ENCODE measurements around the gene SPSB2. TPM values are rescaled to one million over a fixed set of nuclear protein-coding genes. Genes with fewer than 3 reads are reported as not detected.

The SPSB2 gene
- total RNA-seq, 2 donors from 2014 or later = 9.2 to 19.1 TPM

GRCh38 chr12:6869049-6870021, 3.8 kb downstream of the SPSB2 start:
- ATAC-seq (ENCODE audit: insufficient number of reproducible peaks, low FRiP score, low read depth) (no peak), DNase-seq (ENCODE audit: low spot score) (no peak)
- TF ChIP-seq, protein P1, sequence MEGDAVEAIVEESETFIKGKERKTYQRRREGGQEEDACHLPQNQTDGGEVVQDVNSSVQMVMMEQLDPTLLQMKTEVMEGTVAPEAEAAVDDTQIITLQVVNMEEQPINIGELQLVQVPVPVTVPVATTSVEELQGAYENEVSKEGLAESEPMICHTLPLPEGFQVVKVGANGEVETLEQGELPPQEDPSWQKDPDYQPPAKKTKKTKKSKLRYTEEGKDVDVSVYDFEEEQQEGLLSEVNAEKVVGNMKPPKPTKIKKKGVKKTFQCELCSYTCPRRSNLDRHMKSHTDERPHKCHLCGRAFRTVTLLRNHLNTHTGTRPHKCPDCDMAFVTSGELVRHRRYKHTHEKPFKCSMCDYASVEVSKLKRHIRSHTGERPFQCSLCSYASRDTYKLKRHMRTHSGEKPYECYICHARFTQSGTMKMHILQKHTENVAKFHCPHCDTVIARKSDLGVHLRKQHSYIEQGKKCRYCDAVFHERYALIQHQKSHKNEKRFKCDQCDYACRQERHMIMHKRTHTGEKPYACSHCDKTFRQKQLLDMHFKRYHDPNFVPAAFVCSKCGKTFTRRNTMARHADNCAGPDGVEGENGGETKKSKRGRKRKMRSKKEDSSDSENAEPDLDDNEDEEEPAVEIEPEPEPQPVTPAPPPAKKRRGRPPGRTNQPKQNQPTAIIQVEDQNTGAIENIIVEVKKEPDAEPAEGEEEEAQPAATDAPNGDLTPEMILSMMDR (IDR thresholded peaks at IDR 0.05) = peak; percentile 95
- H3K27ac ChIP-seq = peak overlapping the region; percentile 30 to 98
- no peaks in the 10 kb centered on the region for H3K9me3 ChIP-seq
- peak overlapping the region; percentile 99 for H3K4me3 ChIP-seq
- no peaks in the 10 kb centered on the region for H3K27me3 ChIP-seq (replicated peaks; ENCODE audit: insufficient read depth)
- H3K4me1 ChIP-seq (ENCODE audit: control insufficient read depth in 1 of 2, low read depth in 2 of 2) = peaks cover 33 to 46% of the 10 kb centered on the region in 2 donors
- H3K36me3 ChIP-seq = peaks cover 13% of the 10 kb centered on the region

DNA sequence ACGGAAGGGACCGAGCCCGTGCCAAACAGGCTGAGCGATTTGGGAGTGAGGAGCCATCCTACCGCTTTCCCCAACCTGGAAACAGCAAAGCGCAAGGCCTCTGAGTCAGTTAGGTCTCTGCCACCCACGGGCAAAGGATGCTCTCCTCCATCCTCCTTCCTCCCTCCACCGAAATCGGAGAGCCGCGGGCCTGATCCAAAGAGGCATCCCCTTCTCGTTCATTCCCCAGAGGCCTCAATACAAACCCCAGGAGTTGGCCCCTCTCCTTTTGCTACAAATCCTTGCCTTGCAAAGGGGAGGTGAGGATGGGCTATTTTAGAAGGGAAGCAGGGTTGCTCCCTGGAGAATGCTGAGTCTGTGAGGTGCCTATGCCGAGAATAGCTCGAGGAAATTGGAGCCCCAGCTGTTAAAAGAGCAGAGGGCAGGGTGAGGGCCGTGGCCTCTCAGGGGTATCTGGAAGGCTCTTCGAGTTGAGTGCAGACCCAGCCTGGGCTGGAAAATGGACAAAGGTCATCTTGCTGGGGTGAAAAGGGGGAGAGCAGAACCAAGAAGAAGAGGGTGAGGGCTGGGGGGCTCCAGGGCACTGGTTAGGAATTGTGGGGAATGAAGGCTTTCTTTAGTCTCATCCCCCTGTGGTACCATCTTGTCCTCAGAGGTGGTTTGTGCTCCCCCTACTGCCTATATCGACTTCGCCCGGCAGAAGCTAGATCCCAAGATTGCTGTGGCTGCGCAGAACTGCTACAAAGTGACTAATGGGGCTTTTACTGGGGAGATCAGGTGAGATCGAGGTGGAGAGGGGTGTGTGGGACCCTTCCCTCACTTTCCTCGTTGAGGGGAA, 4.7 kb downstream of the SPSB2 start:
- TF ChIP-seq, protein P1 (IDR thresholded peaks at IDR 0.05) = no peak
- Histone ChIP-seq H3K27ac (peak overlapping the region; percentile 88 to 98), H3K9me3 (no peaks in the 10 kb centered on the region), H3K4me3 (peak overlapping the region; percentile 99), H3K4me1 (ENCODE audit: control insufficient read depth in 1 of 2, low read depth in 2 of 2) (peaks cover 28 to 44% of the 10 kb centered on the region in 2 donors), H3K36me3 (peaks cover 22% of the 10 kb centered on the region), H3K27me3 (replicated peaks; ENCODE audit: insufficient read depth) (no peaks in the 10 kb centered on the region)
- ATAC-seq (ENCODE audit: insufficient number of reproducible peaks, low FRiP score, low read depth) (no peak), DNase-seq (ENCODE audit: low spot score) (no peak)

DNA sequence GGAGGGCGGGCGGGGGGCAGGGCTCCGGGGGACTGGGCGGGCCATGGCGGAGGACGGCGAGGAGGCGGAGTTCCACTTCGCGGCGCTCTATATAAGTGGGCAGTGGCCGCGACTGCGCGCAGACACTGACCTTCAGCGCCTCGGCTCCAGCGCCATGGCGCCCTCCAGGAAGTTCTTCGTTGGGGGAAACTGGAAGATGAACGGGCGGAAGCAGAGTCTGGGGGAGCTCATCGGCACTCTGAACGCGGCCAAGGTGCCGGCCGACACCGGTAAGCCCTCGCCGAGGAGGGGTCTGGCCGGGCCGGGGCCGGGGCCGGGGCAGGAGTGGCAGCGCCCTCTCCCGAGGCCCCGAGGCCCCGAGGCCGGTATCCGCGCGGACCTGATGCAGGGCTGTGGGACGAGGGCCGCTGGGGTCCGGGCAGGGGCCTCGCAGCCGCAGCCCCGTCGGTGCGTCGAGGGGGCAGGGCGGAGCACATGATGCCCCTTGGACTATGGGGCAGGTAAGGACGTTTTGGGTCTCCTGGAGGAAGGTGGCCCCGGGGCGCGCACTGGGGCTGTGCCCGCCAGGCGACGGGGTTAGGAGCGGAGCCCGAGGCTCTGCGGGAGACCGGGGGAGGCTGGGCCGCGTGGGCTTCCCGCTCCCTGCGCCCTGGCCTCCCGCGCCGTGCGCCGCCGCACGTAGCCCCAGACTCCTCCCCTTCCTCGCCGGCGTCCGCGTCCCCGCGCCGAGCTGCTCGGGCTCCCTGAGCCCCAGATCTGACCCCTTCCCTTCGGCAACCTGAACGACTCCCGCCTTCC, 5.5 kb downstream of the SPSB2 start, which contains the start of gene TPI1:
TPI1 (plus strand) TSS at position 119 of the 798 bp plus-strand sequence; CDS start at position 155, 36 bp downstream.
- DNase-seq (ENCODE audit: low spot score) = no peak
- Histone ChIP-seq H3K36me3 (peaks cover 29% of the 10 kb centered on the region), H3K27ac (peak within 1 kb of the TSS; percentile 97 to 98), H3K4me3 (peak within 1 kb of the TSS; percentile 99), H3K9me3 (no peaks in the 10 kb centered on the region), H3K4me1 (ENCODE audit: control insufficient read depth in 1 of 2, low read depth in 2 of 2) (peaks cover 28 to 44% of the 10 kb centered on the region in 2 donors), H3K27me3 (replicated peaks; ENCODE audit: insufficient read depth) (no peaks in the 10 kb centered on the region)
- ATAC-seq (ENCODE audit: insufficient number of reproducible peaks, low FRiP score, low read depth) = peak; percentile 81
- TF ChIP-seq, protein P1 (IDR thresholded peaks at IDR 0.05) = no peak

GRCh38 chr12:6866920-6867412, 6.1 kb downstream of the SPSB2 start:
- peak; percentile 3 for ATAC-seq (ENCODE audit: insufficient number of reproducible peaks, low FRiP score, low read depth)
- peak overlapping the region; percentile 99 for H3K4me3 ChIP-seq
- no peaks in the 10 kb centered on the region for H3K27me3 ChIP-seq (replicated peaks; ENCODE audit: insufficient read depth)
- peak overlapping the region; percentile 97 to 98 for H3K27ac ChIP-seq
- peaks cover 26 to 41% of the 10 kb centered on the region in 2 donors for H3K4me1 ChIP-seq (ENCODE audit: control insufficient read depth in 1 of 2, low read depth in 2 of 2)
- TF ChIP-seq, protein P1 (IDR thresholded peaks at IDR 0.05) = no peak
- H3K9me3 ChIP-seq = no peaks in the 10 kb centered on the region
- DNase-seq (ENCODE audit: low spot score) = peak; percentile 56
- peaks cover 35% of the 10 kb centered on the region for H3K36me3 ChIP-seq
